HG03139 (cell line): Measurements from ENCODE around the gene LIF.
A peak's percentile ranks its signal among the peaks of the same experiment; 100 is the strongest.

Source experiments
- ATAC-seq: cut with Tn5 transposase; IDR thresholded peaks from one replicate; pipeline ENCODE4 v1.9.1; 2021; ENCODE audit not compliant: unreplicated experiment

Gene LIF

GRCh38 chr22:30245985-30246813 lies at the start of gene LIF:
TSS of gene LIF (minus strand) at chr22:30246759. CDS start at chr22:30246695, 64 bp downstream.
- ATAC-seq, result no peak

GRCh38 chr22:30296324-30296723 lies 49.8 kb upstream of the LIF start:
- ATAC-seq, result no peak

DNA sequence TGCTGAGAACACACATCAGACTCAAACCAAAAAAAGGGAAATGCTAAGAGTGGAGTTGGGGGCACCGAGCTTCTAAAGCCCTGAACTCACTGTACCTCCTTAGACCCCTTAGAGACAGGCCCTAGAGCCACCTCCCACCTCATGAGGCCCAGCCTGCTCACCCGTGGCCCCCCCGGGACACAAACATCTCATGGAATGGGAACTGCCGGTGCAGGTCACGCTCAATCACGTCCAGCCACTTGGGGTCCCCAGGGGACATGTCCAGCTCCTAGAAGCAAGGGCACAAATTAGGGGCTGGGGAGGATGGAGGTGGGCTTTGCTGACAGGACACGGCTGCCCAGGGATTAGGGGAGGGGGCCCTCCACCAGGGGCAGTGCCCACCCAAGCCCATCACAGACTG lies 49.0 kb upstream of the LIF start:
- no peak for ATAC-seq

- no peak for ATAC-seq
Observed at GRCh38 chr22:30294830-30295229, 48.3 kb upstream of the LIF start.

DNA sequence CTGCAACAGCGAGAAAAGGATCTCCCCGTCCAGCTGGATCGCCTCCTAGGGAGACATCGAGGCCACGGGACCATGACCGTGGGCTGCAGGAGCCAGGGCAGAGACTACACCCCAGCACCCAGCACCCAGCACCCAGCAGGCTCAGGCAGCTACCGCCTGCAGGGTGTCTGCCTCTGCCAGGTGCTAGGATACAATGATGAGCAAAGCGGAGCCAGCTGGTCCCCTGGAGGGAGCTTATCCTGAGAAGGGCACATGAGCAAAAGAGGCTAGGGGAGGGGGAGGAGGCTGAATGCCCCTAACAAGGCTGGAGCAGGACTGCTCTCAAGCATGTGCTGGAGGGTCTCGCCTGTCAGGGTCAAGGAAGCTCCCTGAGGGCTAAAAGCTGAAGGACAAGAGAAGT lies 47.5 kb upstream of the LIF start:
- no peak for ATAC-seq

- ATAC-seq, result no peak
Observed at GRCh38 chr22:30293026-30293425, 46.5 kb upstream of the LIF start.

DNA sequence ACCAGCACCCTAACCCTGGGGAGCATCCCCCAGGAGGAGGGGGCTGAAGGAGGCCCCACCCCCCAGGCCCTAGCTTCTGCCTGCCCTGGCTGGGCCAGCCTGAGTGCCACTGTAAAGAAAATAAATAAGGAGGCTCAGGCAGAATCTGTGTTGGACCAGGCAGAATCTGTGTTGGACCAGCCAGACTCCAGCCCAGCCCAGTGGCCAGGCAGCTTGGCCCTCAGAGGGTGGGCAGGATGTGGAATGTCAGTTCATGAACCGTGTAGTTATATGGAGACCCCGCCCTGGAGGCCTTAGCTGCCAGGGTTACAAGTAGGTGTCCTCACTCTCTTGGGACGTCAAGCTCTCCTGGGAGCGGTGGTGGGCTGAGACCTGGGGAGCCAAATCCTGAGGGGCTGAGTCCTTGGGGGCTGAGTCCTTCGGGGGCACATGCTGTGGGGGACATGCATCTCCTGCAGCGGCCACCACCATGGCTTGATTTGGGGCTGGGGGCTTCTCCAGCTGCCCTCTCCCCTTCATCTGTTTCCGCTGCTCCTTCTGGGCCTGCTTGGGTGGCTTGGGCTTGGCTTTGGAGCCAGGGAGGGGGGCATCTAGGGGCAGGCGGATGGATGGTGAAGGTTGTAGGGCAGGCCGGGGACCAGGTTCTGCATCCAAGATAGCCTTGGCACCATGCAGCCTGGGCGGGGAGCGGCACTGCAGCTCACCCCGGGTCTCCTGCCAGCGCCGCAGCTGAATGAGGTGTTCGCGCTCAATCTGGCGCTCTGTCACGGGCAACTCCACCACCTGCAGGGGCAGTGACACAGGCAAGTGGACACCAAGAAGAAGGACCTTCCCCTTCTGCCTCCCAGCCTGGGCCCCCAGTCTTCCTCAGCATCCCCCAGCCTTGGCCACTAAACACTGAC lies 45.8 kb upstream of the LIF start:
- ATAC-seq, result no peak

DNA sequence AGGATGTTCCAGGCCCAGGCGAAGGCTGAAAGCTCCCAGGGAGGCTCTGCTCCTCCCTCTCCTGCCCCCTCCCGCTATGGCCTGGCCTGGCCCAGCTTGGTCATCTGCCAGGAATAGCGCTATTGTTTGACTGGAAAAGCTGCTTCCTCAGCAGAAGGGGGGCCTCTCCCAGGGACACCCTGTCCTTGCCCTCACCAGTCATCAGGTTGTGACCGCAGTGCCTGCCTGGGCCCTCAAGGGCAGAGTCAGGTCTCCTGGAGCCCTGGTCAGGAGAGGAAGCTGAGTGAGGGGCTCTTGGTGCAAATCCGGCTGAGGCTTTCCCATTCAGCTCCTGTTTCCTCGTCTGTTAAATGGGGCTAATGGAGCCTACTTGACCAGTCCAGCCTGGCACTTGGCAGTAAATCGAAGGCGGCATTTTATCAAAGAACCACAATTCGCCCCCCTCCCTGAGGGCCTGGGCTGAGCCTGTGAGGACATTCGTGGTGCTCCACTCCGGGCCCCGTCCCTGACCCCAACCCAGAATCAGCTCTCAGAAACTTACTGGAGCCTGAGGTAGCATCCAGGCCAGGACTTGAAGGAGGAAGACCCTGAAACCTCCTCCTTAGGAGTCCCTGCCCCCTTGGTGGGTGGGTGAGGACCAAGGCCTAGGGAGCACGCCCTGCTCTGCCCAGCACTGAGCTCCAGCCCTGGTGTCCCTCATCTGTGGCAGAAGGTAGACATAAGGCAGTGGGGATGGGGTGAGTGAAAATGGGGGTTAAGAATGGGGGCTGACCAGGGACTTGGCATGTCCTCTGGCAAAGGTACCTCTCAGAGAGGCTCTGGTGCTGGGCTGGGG lies 44.7 kb upstream of the LIF start:
- no peak for ATAC-seq

DNA sequence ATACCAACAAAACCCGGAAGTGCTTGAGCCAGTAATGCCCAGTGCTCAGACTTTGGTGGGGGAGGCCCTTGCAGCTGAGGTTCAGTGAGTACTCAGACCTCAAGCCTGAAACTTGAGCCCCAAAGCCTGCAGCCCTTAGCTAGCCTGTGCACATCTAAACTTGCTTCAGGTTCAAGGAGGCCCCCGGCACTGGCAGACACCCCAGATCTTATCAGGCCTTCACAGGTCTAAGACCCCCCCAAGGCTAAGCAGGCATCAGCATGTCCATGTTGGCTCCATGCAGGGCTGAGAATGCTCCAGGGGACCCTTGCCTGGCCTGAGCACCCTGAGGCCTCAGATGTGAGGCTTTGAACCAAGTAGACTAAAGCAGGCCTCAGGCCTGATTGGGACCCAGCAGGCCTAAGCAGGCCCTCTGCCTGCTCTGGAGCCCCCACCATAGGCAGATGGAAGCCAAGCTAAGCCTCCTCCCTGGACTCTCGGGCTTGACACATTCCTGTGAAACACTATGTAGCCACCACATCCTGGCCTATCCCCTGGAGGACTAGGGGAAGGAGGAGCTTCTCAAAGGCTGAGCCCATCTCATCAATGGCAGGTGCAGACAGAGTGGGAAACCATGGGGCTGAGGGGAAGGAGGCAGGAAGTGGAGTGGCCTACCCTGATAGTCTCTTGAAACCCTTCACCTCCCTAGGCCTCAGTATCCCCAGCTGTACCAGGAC lies 43.9 kb upstream of the LIF start:
- no peak for ATAC-seq

GRCh38 chr22:30289980-30290313 lies 43.4 kb upstream of the LIF start:
- peak; percentile 2 for ATAC-seq

DNA sequence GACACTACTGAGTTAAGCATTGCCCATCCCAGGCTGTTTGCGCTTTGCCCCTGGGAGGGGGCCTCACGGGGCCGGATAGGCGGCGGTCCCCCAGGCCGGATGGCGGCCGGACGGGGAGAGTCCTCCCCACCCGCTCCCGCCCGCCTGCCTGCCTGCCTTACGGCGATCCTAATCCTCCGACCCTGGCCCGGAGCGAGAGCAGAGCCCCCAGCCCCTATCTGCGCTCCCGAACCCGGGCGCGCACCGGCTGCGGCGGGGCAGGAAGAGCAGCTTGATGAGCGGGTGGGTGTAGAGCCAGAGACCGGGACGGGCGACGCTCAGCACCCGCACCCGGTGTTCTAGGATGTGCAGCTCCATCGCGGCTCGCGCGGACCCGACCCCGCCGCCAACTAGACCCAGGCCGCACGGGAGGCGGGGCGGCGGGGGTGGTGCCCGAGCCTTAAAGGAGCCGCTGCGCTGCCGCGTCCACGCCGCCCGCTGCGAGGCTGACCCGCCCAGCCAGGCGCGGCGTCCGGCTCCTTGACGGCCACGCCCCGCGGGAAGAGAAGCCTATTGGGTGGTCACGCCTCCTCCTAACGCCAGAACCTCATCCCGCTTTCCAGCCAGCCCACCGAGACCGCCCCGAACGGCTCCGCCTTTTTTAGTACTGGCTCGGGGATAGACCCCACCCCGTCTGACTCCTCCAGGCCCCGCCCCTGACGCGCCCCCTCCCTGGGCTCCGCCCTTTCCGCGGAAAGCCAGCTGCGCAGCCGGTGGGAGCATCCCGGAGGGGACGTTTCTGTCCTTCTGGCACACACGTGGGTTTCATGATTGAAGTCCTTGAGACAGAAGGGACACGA lies 42.8 kb upstream of the LIF start, which contains the start of gene CASTOR1:
CASTOR1 (minus strand) TSS at position 365 of the 839 bp plus-strand sequence; CDS start at position 357, 8 bp downstream.
- peak; percentile 47 for ATAC-seq

DNA sequence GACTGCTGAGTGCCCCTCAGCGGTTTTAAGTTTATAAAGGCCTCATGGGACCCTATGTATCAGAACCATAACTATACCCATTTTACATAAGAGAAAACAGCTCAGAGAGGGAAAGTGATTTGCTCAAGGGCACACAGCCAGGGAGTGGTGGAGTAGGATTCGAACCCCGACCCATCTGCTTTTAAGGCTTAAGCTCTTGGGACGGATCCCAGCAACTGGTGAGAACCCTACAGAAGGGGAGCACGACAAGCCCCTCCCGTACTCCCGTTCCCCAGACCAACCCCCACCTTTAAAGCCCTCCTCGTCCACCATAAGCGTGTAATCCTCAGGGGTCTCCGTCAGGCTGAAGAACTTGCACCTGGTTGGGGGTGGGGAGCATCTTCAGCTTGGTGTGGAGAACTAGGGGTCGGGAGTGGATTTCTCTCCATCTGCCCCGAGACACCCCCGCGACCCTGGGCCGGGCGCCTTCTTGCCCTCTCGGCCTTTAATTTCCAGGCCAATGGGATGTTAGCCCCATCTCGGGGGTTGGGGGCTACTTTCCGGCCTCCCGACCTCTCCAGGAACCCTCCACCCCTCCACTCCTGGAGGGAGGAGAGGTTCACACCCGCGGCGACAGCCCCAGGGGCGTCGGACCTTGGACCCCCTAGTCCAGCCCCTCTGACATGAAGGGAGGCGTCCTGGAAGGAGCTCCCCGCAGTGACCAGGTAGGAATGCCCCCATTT lies 42.0 kb upstream of the LIF start:
- no peak for ATAC-seq

- no peak for ATAC-seq
Observed at GRCh38 chr22:30287648-30288418, 41.3 kb upstream of the LIF start.

DNA sequence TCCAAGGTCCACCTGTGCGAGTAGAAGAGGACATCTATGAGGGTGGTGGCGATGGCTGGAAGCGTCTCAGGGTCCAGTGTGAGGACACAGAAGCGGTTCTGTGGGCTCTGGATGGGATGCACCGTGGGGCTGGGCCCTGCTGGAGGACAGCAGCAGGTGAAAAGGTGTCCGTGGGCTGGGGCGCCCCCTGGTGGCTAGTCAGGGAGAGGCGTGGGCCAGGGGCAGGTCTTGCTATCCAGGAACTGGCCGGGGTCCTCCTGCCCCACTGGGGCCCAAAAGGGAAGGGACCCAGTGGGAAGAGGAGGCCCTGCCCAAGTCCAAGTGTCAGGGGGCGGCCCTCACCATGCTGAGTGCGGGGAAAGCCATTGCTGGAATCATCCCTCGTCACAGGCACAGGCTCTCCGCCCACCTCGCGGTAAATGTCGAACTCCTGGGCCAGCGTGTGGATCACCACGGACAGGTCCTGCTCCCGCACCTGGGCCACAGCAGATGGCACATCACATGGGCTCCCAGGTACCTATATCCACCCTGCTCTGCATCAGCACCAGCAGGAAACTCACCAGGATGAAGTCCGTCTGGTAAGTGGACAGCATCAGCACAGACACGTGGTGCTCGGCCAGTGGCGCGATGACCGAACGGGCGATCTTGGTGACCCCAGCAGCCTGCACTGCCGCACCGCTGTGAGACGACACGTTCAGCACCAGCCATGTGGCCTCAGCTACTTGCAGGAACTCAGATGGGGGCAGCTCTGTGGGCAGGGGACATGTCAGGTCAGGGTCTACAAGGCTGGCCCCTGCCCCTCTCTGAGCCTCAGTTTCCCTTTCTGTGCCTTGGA lies 40.5 kb upstream of the LIF start:
- ATAC-seq, result no peak

DNA sequence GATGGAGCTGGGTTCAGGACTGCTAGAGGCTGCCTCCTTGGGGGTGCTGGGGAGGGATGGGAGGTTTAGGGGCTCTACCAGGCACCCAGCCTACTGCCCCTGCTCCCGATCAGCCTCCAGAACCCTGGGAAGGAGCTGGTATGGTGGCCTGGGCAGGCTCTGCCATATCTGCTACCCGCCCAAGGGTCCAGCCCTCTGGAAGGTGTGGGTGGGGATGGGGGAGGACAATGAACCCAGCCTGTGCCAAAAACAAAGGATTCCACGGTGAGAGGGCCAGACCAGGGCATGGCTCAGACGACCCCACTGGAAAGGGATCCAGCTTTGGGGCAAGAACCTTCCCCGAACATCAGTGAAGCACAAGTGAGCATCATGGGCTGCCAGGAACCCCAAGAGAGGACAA lies 39.8 kb upstream of the LIF start:
- ATAC-seq, result no peak

- ATAC-seq, result no peak
Observed at GRCh38 chr22:30285846-30286200, 39.3 kb upstream of the LIF start.

- no peak for ATAC-seq
Observed at GRCh38 chr22:30285176-30285845, 38.8 kb upstream of the LIF start.
